HUES48 (cell line): ENCODE measurements around the gene NUS1.
A peak's percentile ranks its signal among the peaks of the same experiment; 100 is the strongest.
"Not testable (repeated sequence)": the region's sequence is repeated elsewhere in the genome, so short reads cannot be mapped to it uniquely, and the experiment has no call there.

Experiments used
- H3K27ac ChIP-seq: one replicate; pipeline ENCODE4 v1.7.0; 2013; ENCODE audit warnings: low read depth, low read length, inconsistent platforms
- H3K27me3 ChIP-seq: 2 replicates; pipeline ENCODE4 v1.6.1; 2013; ENCODE audit warnings: mild to moderate bottlenecking, low read length; ENCODE audit not compliant: control insufficient read depth, insufficient read depth
- H3K36me3 ChIP-seq: 2 replicates; pipeline ENCODE4 v1.6.1; 2013; ENCODE audit warnings: low read length; ENCODE audit not compliant: control insufficient read depth, insufficient read depth
- H3K4me1 ChIP-seq: 2 replicates; pipeline ENCODE4 v1.6.1; 2013; ENCODE audit warnings: mild to moderate bottlenecking, low read length; ENCODE audit not compliant: control insufficient read depth, insufficient read depth
- H3K4me3 ChIP-seq: 2 replicates; pipeline ENCODE4 v1.5.1; 2013; ENCODE audit warnings: mild to moderate bottlenecking, low read depth, low read length
- H3K9ac ChIP-seq: 2 replicates; pipeline ENCODE4 v1.6.1; 2013; ENCODE audit warnings: mild to moderate bottlenecking, low read depth, low read length, moderate library complexity
- H3K9me3 ChIP-seq: 2 replicates; pipeline ENCODE4 v1.6.1; 2013; ENCODE audit warnings: low read length; ENCODE audit not compliant: control insufficient read depth, insufficient read depth

Gene NUS1

GRCh38 chr6:117675658-117676301, 511 bp downstream of the NUS1 start:
- not testable (repeated sequence) for H3K27ac ChIP-seq, H3K27me3 ChIP-seq, H3K9me3 ChIP-seq
- peak overlapping the region; percentile 75 for H3K4me3 ChIP-seq
- peak overlapping the region; percentile 88 for H3K9ac ChIP-seq
- peaks cover 18% of the 10 kb centered on the region; the same call in 1 of the 2 replicates for H3K36me3 ChIP-seq
- peaks cover 14% of the 10 kb centered on the region; the same call in 1 of the 2 replicates for H3K4me1 ChIP-seq

- peaks cover 14% of the 10 kb centered on the region; the same call in 1 of the 2 replicates for H3K4me1 ChIP-seq
- H3K4me3 ChIP-seq: peak overlapping the region; percentile 75
- H3K27me3 ChIP-seq: no peaks in the 10 kb centered on the region
- peaks cover 18% of the 10 kb centered on the region; the same call in 1 of the 2 replicates for H3K36me3 ChIP-seq
- H3K9ac ChIP-seq: peak overlapping the region; percentile 30; the same call in 1 of the 2 replicates
- no peaks in the 10 kb centered on the region for H3K9me3 ChIP-seq
- H3K27ac ChIP-seq: no peak overlapping the region
Measured at GRCh38 chr6:117676577-117677218, 1.4 kb downstream of the NUS1 start.

- peak overlapping the region; percentile 75 for H3K4me3 ChIP-seq
- peaks cover 14% of the 10 kb centered on the region; the same call in 1 of the 2 replicates for H3K4me1 ChIP-seq
- peaks cover 18% of the 10 kb centered on the region; the same call in 1 of the 2 replicates for H3K36me3 ChIP-seq
- H3K9ac ChIP-seq: no peak overlapping the region
- no peak overlapping the region for H3K27ac ChIP-seq
- no peaks in the 10 kb centered on the region for H3K9me3 ChIP-seq
- H3K27me3 ChIP-seq: no peaks in the 10 kb centered on the region
Measured at GRCh38 chr6:117677553-117678141, 2.4 kb downstream of the NUS1 start.

GRCh38 chr6:117681162-117681741, 6.0 kb downstream of the NUS1 start:
- H3K36me3 ChIP-seq: peaks cover 18% of the 10 kb centered on the region; the same call in 1 of the 2 replicates
- no peaks in the 10 kb centered on the region for H3K9me3 ChIP-seq
- no peak overlapping the region for H3K27ac ChIP-seq
- no peak overlapping the region for H3K4me3 ChIP-seq
- no peak overlapping the region for H3K9ac ChIP-seq
- no peaks in the 10 kb centered on the region for H3K27me3 ChIP-seq
- H3K4me1 ChIP-seq: peaks cover 14% of the 10 kb centered on the region; the same call in 1 of the 2 replicates

GRCh38 chr6:117684749-117685148, 9.5 kb downstream of the NUS1 start:
- H3K36me3 ChIP-seq: peaks cover 11% of the 10 kb centered on the region; the same call in 1 of the 2 replicates
- H3K4me1 ChIP-seq: no peaks in the 10 kb centered on the region
- no peaks in the 10 kb centered on the region for H3K9me3 ChIP-seq
- no peak overlapping the region for H3K9ac ChIP-seq
- H3K27ac ChIP-seq: no peak overlapping the region
- no peak overlapping the region for H3K4me3 ChIP-seq
- H3K27me3 ChIP-seq: no peaks in the 10 kb centered on the region

- no peak overlapping the region for H3K4me3 ChIP-seq
- no peaks in the 10 kb centered on the region for H3K9me3 ChIP-seq
- H3K27me3 ChIP-seq: no peaks in the 10 kb centered on the region
- peaks cover 6% of the 10 kb centered on the region; the same call in 1 of the 2 replicates for H3K36me3 ChIP-seq
- no peaks in the 10 kb centered on the region for H3K4me1 ChIP-seq
- no peak overlapping the region for H3K9ac ChIP-seq
- no peak overlapping the region for H3K27ac ChIP-seq
Measured at GRCh38 chr6:117685359-117685758, 10.1 kb downstream of the NUS1 start.

- Histone ChIP-seq H3K9me3 (no peaks in the 10 kb centered on the region), H3K9ac (no peak overlapping the region), H3K36me3 (peaks cover 4% of the 10 kb centered on the region; the same call in 1 of the 2 replicates), H3K27ac (no peak overlapping the region), H3K4me3 (no peak overlapping the region), H3K4me1 (no peaks in the 10 kb centered on the region), H3K27me3 (no peaks in the 10 kb centered on the region)
Measured at GRCh38 chr6:117687021-117687648, 11.9 kb downstream of the NUS1 start.

GRCh38 chr6:117689584-117689983, 14.3 kb downstream of the NUS1 start:
- peaks cover 25% of the 10 kb centered on the region for H3K36me3 ChIP-seq
- not testable (repeated sequence) for H3K4me3 ChIP-seq, H3K9ac ChIP-seq, H3K27ac ChIP-seq, H3K27me3 ChIP-seq, H3K9me3 ChIP-seq, H3K4me1 ChIP-seq

- no peak overlapping the region for H3K27ac ChIP-seq
- H3K27me3 ChIP-seq: no peaks in the 10 kb centered on the region
- no peak overlapping the region for H3K9ac ChIP-seq
- H3K4me1 ChIP-seq: no peaks in the 10 kb centered on the region
- no peaks in the 10 kb centered on the region for H3K9me3 ChIP-seq
- no peak overlapping the region for H3K4me3 ChIP-seq
- H3K36me3 ChIP-seq: peaks cover 55% of the 10 kb centered on the region
Measured at GRCh38 chr6:117706504-117706903, 31.2 kb downstream of the NUS1 start.

GRCh38 chr6:117706936-117707509, 31.8 kb downstream of the NUS1 start:
- H3K4me3 ChIP-seq, H3K9ac ChIP-seq, H3K4me1 ChIP-seq, H3K9me3 ChIP-seq, H3K27me3 ChIP-seq, H3K27ac ChIP-seq: not testable (repeated sequence)
- peaks cover 50% of the 10 kb centered on the region for H3K36me3 ChIP-seq
